HG02759 (cell line): ENCODE data around the gene ALG2.
"Not testable (repeated sequence)": the region's sequence is repeated elsewhere in the genome, so short reads cannot be mapped to it uniquely, and the experiment has no call there.

Experiments used
- ATAC-seq: cut with Tn5 transposase; IDR thresholded peaks from one replicate; pipeline ENCODE4 v1.9.1; 2021; ENCODE audit warnings: mild to moderate bottlenecking, moderate library complexity; ENCODE audit not compliant: unreplicated experiment

ALG2 gene

DNA sequence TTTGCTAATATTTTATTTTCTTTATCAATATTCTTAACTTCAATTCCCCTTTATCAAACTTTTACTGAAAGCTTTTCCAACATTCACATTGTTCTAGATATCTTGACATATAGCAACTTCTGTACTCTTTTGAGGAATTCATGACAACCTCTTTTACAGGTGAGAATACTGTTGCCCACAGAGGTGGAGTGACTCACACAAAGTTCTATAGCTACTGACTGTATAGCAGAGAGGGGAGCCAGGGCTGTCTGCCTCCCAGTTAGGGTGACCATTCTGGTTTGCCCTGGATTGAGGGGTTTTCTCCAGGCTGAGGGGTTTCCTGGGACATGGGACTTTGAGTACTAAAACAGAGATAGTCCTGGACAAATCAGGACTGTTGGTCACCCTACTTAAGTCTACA lies 16.6 kb upstream of the ALG2 start:
- no peak for ATAC-seq

DNA sequence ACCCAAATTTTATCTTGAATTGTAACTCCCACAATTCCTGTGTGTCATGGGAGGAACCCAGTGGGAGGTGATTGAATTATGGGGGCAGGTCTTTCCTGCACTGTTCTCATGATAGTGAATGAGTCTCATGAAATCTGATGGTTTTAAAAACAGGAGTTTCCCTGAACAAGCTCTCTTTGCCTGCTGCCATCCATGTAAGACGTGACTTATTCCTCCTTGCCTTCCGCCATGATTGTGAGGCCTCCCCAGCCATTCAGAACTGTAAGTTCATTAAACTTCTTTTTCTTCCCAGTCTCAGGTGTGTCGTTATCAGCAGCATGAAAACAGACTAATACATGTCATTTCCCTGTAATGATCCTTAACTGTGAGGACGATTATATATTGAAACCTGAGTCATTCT lies 16.1 kb upstream of the ALG2 start:
- ATAC-seq, result not testable (repeated sequence)

DNA sequence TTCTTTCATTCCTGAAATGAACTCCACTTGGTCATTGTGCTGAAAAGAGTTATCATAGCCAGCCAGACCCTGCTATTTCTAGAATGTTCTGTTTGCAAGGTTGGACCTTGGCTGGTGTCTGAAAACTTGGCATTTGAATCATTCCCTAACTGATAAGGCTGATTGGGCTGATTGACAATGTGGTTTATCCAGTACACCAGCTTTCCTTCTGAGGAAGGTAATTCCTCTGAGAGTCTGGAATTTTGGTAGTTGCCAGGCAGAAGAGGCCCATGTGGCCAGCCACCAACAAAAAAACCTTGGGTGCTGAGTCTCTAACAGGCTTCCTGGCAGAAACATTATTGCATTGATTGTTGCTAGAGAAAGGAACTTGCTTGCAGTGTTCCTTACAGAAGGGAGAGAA lies 15.6 kb upstream of the ALG2 start:
- no peak for ATAC-seq

DNA sequence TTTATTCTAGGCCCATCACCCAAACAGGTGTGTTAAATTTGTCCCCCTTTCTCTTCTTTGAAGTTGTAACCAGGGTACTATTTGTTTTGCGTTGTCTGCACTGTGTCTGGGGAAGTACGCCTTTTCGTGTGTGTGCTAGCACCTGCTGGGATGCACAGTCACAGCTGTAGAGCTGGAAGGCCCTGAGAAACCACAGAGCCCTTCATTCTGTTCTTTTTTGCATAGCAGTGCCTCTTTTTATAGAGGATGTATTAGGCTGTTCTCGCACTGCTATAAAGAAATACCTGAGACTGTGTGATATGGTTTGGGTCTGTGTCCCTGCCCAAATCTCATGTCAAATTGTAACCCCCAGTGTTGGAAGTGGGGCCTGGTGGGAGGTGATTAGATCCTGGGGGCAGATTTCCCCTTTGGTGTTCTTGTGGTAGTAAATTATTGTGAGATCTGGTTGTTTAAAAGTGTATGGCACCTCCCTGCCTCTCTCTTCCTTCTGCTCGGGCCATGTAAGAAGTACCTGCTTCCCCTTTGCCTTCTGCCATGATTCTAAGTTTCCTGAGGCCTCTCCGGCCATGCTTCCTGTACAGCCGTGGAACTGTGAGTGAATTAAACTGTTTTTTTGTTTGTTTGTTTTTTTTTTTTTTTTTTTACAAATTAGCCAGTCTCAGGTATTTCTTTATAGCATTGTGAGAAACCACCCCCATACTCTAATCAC lies 14.3 kb upstream of the ALG2 start:
- peak; percentile 95 for ATAC-seq

DNA sequence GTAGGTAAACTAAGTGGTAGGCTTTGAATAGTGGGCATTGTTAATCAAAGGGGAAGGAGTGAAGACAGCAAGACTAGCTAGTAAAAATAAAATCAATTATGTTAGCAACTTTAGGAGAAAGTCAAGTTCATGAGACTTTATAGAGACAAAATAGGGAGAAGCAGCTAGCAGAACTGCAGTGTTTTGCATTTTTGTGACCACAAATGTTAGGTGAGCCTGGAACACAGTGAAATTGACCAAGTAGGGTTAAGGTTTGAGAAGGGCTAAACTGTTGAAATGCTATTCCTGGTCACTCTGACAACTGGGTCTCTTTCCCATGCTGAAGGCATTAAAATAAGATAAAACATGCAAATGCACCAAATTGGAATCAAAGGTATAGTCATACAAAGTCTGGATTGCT lies 13.3 kb upstream of the ALG2 start:
- no peak for ATAC-seq

DNA sequence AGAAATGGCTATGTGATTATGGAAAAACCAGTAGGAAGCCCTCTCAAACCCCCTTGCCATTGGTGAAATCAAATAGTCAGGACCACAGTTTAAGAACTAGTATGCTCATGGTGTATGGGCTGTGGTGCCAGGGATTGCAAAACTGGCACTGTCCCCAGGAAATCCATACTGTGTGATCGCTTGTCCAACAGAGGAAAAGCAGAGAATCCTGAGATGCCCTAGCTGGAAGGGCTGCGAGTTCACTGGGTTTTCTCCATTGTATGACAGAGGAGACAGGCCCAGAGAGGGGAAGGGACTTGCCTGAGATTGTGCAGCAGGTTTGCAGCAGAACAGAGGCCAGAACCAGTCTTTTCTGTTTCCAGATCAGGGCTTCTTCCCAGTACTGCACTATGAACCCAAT lies 12.9 kb upstream of the ALG2 start:
- ATAC-seq, result no peak

DNA sequence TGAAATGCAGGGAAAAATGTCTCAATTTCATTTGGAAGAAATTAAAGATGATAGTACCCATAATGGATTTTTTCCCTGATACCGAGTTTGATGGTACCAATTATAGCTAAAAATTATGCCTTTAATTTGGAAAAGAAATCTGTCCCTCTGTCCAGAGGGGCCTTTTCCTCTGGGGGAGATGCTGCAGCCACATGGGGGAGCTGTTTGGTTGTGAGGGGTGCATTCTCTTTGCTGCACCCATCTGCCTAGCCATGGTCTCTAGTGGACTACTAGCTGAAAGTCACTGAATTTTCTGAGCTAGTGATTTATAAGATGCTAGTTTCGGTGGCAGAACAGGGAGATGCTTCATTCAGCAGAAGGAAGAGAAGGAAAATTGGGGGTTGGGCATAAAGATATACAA lies 10.0 kb upstream of the ALG2 start:
- no peak for ATAC-seq

DNA sequence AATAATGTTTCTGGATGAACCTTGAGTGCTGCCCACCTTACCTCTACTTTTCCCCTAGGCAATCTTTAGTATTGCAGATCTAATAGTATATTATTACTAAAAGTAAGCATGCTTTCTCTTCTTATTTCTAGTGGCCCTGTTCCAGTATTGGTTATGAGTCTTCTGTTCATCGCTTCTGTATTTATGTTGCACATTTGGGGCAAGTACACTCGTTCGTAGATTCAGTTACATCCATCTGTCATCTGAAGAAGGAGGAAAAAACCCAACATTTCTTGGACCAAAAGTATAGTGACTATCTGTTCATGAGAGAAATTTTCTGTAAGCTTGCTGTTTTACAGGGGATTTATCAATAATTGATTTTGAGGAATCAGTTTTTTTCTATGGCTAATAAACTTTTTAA lies 8.5 kb upstream of the ALG2 start:
- ATAC-seq, result no peak

DNA sequence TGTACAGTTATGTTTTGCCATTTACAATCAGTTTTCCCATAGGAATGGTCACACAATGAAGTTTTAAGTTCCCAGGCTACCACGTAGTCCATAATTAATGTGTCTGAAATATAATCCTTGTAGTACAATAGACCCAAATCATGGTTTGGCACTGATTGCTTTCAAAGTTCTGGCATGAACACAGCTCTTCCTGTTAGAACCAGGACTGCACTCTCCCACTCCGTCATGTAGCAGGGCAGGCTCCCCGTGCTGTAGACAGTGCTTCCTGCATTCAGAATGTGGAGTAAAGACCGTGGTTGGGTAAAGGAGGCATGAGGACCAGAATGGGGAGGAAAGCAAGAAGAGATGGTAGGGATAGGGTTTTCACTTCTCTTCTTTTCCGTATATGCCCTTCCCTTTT lies 4.3 kb upstream of the ALG2 start:
- no peak for ATAC-seq

DNA sequence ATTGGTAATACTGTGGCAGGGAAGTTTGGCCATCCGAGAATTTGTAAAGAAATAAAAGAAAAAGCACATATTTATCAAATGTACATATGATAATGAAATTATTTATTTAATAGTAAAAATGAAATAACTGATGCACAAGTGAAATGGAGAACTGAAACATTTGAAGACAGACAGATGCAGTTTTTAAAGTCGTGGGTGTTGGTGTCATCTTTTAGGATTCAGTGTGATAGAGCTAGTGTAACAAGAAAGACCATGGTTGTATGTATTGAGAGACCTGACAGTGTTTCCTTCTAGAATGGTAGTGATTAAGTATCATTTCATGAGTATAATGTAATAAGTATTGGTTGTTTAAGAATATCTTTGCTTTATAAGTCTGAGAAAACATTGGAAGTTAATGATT lies 2.7 kb upstream of the ALG2 start:
- ATAC-seq, result no peak

DNA sequence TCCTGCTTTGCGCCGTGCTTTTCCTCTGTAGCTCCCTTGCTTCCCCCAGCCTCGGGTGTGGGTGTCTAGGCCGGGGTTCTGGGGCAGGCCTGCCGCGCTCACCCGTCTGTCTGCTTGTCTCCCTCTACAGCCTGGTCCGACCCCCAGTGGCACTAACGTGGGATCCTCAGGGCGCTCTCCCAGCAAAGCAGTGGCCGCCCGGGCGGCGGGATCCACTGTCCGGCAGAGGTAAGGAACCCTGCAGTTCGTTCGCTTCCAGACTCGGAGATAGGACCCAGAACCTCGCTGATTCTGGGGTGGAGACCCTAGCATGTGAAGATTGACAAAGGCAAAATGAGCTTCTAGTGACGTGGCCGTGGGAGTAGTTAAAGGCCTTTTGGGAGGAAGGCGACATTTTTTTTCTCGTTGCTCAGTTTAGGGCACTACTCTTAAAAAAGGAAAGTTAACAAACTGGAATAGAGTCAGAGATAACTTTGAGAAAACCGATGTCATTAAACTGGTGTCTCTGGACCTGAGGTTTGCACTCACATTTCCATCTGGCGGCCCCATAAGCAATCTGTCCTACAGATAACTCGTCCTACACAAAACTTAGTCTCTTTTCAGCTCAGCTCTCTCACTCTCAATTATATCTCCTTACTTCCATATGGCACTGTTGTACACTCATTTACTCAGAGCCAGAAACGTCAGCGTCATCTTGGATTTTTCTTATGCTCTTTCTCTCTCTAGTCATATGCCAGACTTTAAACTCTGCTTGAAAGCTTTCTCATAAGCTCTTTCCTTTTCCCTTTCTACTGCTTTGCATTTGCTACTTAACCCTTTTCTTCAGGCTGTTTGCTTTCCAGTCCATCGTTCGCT lies 901 bp upstream of the ALG2 start:
- peak; percentile 30 for ATAC-seq

DNA sequence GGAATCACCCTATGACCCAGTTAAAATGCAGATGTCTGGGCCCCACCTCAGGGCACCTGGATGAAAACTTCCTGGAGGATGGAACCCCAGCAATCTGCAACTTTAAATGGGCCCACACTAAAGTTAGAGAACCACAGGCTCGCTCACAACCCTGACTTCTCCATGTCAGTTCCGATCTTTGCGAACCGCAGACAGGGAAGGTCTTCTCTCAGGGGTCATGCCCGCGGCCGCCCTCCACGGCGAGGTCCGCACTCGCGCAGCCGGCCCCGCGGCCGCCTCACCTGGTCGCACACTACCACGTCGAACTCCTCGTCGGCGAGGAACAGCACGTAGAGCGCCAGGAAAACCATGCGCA lies 499 bp downstream of the ALG2 start:
- ATAC-seq, result no peak

DNA sequence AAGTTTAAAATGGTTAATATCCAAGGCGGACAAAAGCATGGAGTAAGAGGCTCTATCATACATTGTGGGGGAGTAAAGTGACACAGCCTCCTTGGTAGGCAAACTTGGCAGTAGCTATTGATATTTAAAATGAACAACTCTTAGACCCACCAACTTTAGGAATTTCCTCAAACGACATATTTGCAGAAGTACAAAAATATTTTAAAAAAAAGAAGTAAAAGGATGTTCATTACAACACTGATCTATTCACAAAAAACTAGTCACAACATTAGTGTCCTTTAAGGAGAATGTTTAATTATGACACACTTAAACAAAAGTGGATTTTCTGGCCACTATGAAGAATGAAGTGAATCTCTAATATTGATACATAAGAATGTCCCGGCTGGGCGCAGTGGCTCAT lies 1.7 kb downstream of the ALG2 start:
- no peak for ATAC-seq

DNA sequence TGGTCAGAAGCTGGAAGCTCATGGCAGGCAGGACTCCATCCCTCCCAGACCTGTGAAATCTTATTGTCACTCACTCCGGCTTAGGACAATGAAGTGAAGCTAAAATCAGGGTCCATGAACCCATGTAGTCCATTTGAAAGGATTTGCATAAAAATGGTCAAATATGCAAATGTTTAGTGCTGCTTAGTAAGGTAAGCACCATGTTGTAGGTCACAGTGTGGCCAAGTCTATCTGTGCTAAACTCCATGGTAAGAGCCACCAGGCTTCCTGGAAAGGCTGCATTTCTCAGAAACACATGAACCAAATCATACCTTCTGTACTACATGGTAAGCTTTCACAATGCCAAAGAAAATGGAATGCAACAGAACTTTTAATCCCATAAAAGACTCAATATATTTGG lies 5.7 kb downstream of the ALG2 start:
- no peak for ATAC-seq

DNA sequence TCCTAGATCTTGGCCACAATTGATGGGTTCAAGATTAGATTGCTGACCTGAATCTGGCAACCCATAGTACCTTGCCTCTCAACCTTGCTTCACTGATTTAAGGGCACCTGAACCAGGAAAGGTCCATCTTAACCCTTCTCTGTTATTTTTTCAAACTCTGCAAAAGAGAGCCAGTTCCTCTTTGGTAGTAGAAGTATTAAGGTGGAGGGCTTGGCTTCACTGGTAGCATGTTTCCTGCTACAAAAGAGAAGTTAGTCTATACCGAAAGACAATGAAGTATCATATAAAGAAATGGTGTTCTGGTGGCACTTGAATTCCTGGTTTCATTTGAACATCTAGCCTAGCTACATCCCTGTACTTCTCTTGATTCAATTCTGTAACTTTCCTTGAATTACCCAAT lies 8.5 kb downstream of the ALG2 start:
- no peak for ATAC-seq

DNA sequence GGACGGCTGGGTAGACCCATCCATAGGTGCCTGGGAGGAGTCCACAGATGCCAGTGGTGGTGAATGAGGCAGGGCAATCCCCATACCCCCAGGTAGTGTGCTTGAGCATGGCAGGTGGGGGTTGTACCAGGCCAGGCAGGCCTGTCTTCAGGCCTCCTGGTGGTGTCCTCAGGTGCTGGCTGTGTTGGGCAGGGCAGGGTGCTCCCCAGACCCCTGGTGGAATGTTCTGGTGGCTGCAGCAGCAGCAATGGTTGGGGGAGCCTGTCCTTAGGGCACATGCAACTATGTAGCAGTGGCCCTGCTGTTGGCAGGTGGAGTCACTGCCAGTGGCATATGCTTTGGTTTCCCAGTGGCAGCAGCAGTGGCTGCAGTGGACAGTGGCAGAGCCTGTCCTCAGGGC lies 10.0 kb downstream of the ALG2 start:
- ATAC-seq, result no peak

DNA sequence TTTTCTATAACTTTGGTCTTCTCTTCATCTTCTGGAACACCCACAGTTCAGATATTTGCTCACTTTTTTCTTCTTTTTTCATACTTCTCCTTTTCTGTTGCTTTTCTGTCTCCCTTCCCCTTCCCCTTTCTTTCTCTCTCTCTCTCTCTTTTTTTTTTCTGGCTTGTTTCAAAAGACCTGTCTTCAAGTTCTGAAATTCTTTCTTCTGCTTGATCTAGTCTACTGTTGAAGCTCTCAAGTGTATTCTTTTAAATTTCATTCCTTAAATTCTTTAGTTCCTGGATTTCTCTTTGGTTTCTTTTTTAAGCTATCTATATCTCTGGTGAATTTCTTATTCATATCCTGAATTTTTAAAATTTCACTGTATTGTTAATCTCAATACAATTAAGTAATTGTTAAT lies 11.2 kb downstream of the ALG2 start:
- no peak for ATAC-seq

DNA sequence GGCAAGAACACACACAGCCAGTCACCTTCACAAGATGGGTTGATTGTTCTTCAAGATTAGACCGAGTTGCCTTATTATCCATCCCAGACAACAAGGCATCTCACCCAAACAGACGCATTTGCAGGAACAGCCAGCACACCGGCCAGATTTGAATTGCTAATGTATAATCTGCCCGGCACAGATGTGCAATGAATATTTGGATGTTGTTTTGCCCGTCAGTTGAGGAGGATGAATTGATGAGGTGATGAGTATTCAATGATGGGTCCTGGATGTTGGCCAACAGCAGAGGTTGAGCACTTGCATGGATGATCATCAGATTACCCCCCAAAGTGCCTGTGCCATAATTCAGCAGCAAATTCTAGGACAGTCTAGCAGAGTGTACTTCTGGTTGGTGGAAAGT lies 20.1 kb downstream of the ALG2 start:
- ATAC-seq, result no peak

DNA sequence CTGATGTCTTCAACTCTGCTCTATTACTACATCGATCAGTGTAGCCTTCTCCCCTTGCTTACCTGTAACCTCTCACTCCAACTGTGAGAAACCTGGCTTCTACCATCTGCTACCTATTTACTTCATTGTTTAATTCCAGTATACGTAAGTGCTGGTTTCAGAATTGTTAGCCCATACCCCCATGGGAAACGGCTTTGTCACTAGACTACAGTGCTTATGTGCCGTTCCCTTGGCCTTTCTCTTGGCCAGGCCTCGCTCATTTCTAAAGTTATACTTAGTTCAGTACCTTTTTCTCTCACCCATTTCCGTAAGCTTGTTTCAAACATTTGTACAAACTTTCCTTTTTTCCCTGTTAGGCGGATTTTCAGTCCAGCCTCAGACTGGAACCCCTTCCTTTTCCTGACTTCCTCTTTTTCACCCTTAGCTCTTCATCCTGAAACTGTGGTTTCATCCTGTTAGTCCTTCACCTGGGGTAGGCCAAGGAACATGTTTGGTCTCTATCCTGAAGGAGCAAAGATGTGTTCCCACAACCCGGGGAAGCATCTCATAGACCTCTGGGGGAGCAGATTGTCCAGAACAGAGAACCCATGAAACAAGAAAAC lies 21.7 kb downstream of the ALG2 start:
- ATAC-seq, result no peak

DNA sequence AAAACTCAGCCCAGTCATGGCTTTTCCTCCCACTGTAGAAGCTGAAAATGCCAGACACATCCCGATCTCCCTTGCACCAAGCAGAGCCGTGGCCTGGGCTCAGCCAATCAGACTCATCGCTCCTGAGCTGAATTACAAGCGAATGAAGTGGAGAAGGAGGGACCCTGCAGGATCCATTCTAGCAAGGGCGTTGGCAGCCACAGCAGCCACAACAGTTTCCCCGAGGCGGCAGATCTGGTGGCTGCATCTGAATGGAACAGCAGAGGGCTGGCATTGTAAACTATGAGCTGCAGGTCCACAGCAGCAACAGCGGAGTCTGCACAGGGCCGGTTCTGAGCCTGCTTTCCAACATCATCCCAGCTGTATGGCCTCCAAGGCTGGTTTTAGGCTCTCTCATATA lies 23.8 kb downstream of the ALG2 start:
- ATAC-seq, result no peak

DNA sequence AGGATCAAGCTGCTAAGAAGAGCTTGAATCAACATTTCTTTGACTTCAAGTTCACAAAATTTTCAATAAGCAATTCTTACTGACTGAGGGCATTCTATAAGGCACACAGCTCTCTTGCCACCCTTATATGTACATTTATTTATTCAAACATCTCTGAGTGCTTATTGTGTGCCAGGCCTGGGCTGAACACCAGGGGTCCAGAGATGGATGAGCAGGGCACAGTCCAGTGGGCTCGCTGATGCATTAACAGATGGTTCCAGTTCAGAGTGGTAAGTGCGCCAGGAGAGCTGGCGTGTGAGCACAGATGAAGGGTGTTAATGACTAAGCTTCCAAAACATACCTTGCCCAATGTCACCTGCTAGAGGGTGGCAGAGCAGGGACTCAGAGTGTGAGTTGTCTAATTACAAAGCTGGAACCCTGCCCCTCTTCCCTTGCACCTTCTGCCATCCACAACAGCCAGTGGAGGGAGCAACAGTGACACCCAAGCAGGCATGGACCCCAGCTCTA lies 24.6 kb downstream of the ALG2 start:
- no peak for ATAC-seq

DNA sequence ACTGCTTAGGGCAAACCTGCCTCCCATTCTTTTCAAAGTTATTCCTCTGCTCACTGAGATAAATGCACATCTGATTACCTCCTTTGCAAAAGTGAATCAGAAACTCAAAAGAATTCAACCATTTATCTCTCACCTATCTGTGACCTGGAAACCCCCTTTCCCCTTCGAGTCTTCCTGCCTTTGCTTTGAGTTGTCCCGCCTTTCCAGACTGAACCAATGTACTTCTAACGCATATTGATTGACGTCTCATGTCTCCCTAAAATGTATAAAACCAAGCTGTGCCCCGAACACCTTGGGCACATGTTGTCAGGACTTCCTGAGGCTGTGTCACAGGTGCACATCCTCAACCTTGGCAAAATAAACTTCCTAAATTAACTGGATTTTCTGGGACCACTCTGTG lies 25.3 kb downstream of the ALG2 start:
- not testable (repeated sequence) for ATAC-seq
